SK-N-MC (cell line): ENCODE results near the gene CAMSAP1.

ENCODE experiments used
- EZH2 ChIP-seq: fragments of 200-600 bp; sonication (generic); IDR thresholded peaks from one replicate; pipeline ENCODE4 v1.6.1; 2017; ENCODE audit warnings: antibody characterized with exemption
- POLR2AphosphoS5 ChIP-seq: IDR thresholded peaks from 2 replicates; pipeline ENCODE4 v1.6.1; 2012; ENCODE audit warnings: mild to moderate bottlenecking, low read depth, low read length, borderline replicate concordance

DNA sequence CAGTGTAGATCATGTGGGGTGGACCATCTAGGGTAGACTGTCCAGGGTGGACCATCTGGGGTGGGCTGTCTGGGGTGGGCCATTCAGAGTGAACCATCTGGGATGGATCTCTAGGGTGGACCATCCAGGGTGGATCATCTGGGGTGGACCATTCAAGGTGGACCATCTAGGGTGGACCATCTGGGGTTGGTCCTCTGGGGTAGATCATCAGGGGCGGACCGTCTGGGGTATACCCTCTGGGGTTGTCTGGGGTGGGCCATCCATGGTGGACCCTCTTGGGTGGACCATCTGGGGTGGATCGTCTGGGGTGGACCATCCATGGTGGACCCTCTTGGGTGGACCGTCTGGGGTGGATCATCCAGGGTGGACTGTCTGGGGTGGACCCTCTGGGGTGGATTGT, 141.1 kb downstream of the CAMSAP1 start:
- TF ChIP-seq EZH2 (no peak), POLR2AphosphoS5 (no peak)
